HG03196 (cell line): ENCODE measurements around the gene POTEJ.
"Not testable (repeated sequence)": the region's sequence is repeated elsewhere in the genome, so short reads cannot be mapped to it uniquely, and the experiment has no call there.

Experiments
- ATAC-seq: cut with Tn5 transposase; IDR thresholded peaks from one replicate; pipeline ENCODE4 v1.9.1; 2021; ENCODE audit not compliant: unreplicated experiment

The POTEJ gene

DNA sequence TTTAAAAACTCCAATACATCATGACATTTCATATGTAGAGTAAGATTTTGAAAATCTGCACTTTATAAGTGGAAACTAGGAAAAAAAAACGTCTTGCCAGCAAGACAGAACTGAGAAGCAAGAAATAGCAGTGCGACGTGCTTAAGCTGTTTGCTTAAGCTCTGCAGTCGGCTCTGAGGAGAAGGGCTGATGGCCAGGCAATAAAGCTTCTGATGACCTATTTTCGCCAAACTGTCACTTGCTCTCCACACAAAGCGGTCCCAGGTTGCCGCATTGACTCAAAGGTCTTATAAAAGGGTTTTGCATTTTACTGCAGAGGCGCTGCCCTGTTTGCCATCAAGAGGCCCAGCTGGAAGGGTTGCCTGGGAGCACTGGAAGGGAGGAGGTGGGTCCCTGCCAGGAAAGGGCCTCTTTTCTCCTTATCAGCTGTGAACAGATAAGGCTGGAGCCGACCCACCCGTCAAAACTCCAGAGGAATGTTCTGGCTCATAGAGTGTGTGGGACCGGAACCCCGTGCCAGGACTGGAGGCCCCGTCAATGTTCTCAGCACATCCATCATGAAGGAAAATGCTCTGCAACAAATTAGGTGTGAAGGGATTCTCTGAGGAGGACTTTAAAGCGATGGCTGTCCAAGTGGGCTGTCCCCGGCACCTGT, 9.5 kb upstream of the POTEJ start:
- ATAC-seq, result not testable (repeated sequence)

DNA sequence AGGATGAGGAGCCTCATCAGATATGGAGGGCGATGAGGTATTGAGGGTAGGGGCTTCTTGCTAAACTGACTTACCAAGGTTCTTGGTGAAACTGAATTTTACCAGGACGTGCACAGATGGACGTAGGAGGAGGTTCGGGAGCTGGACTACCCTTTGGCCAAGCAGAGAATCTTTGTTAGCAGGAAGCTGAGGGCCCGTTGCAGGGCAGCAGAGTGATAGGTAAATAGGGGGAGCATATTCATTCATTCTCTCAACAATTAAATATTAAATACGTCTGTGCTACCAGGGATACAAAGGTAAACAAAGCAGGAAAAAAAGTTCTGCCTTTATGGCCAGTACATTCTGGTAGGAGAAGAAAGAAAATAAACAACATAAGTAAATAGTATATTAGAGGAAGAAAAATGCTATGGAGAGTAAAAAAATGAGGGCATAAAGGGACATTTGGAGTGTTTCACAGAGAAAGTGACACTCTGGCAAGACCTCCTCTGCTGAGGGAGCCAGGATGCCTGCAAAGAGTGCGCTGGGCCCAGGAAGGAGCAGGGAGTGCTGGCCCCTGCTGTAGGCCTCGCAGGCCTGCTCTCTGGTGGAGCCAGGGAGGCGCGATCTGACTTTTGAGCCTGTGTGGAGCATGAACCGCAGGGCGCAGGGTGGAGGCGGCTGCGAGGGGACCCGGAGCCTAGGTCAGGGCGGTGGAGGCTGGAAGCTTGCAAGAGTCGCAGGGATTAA, 2.8 kb upstream of the POTEJ start:
- ATAC-seq, result not testable (repeated sequence)

DNA sequence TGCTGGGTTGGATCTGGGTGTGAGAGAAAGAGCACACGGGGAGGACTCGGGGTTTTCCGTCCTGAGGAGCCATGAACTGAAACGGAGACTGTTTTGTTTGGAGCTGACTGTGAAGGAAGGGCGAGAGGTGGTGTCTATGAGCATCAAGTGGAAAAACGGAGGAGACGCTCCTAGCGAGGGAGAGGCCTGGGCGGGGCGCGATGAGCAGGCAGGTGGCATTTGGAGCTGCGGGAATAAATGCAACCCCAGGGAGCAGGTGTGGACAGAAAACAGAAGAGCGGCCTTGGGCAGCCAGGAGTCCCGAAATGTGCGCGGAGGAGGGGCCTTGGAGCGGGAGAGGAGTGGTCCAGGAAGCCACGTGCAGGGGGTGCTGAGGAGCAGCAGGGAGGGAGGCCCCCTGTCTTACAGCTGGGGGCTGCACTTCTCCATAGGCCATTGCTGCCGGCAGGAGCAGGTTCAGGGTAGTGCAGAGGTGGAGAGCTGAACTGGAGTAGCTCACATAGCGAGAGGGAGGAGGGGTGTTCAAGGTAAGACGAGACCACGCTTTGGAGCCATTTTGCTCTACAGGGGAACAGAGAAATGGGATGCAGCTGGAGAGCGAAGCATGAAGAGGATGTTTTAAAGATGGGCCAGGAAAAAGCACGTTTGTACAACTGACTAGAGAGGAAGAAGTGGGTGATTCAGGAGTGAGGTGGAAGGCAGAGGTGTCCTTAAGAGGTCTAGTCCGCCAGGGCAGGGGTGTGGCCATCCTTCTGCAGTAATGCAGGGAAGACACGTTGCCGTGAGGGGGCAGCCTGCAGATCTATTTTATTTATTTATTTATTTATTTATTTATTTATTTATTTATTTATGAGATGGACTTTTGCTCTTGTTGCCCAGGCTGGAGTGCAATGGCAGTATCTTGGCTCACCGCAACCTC, 2.0 kb upstream of the POTEJ start:
- not testable (repeated sequence) for ATAC-seq

DNA sequence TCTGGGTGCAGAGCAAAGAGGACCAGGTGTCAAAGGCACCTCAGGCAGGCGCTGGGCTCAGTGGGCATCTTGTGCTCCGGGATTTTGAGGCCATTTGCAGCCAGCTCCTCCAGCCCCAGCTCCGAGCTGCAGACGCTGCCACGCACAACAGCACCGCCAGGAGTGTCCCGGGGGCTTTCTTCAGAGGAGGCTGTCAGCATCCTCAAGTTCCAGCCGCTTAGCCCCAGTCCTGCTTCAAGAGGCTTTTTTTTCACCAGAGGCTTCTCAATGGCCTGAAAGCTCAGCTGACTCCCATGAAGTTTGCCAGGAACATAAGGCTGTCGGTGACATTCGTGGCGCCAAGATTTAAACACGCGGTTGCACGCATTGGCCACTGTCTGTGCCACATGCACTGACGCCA, 754 bp upstream of the POTEJ start:
- ATAC-seq, result not testable (repeated sequence)

DNA sequence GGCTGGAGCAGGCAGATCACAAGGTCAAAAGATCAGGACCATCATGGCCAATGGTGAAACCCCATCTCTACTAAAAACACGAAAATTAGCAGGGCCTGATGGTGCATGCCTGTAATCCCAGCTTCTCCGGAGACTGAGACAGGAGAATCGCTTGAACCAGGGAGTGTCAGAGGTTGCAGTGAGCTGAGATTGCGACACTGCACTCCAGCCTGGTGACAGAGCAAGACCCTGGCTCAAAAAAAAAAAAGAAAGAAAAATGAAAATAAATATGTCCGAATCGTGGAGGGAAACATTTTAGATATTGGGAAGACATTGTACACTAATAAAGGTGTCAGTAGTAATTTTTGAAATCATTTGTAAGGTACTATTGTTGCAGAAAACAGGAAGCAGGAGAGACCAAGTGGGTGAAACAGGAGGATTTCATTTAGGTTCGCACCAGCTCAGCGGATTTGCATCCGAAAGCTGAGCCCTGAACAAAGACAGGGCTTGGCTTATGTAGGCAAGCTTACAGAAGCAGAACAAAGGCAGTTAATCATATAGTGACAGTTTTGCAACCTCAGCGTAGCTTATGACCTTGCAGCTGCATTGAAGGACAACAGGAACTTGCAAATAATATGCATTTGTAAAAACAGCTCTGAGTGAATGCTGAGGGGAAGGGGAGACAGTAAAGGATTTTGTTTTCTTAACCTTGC, 17.7 kb downstream of the POTEJ start:
- not testable (repeated sequence) for ATAC-seq

DNA sequence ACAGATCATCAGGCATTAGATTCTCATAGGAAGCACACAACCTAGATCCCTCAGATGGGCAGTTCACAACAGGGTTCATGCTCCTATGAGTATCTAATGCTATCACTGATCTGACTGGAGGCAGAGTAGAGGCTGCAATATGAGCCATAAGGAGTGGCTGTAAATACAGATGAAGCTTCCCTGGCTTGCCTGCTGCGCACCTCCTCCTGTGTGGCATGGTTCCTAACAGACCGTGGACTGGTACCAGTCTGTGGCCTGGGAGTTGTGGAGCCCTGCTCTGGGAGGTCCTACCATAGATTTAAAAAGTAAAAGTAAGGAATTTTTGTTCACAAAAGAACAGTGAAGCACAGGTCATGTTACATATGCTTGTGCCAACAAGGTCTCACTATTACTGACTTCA, 27.7 kb downstream of the POTEJ start:
- not testable (repeated sequence) for ATAC-seq

DNA sequence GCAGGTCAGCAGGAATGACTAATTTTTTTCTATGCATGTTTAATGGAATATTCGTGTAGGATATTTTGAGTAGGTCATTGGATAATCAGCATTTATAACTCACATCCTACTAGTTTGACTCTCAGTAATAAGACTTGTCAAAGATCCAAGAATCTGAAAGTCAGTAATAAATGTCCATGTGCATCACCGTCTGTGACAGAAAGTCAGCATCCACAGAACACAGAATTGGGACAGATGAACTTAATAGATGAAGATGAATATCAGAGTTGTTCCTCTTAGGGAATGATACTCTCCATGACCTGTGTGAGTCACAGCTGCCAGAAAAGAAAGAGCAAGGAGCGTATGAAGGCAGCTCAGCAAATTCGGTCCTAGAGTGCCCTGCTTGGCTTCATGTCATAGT, 30.4 kb downstream of the POTEJ start:
- ATAC-seq, result not testable (repeated sequence)

DNA sequence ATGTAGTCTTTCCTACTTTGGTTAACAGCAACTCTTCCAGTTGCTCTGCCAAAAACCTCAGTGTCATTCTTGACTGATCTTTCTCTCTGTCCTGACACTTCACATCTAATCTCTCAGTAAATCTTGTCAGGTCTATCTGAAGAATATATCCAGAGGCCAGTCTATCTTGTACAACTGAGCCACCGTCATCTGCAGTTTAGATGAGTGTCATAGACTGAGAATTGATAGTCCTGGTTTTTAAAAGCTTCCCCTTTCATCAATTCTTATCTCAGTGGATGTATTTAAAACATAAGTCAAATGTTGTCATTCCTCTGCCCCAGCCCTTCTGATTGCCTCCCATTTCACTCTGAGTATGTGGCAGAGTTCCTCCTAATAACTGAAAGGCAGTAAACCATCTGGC, 38.0 kb downstream of the POTEJ start:
- ATAC-seq, result not testable (repeated sequence)

DNA sequence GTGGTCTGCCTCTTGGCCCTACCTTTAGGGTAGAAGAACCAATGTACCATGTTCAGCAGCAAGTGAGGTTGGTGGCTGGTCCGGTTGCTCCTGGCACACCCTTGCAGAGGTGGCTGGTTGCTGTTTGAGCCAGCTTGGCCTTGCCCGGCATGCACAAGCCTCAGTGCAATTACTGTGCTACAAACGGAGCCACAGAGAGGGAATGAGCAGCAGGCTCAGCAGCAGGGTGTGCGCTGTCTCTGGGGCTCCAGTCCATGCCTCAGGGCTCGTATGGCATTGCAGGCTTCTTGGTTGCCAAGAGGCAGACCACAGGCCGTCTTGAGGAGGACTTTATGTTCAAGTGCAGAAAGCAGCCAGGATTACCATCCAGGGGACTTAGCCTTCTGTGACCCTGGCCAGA, 53.3 kb downstream of the POTEJ start:
- not testable (repeated sequence) for ATAC-seq

DNA sequence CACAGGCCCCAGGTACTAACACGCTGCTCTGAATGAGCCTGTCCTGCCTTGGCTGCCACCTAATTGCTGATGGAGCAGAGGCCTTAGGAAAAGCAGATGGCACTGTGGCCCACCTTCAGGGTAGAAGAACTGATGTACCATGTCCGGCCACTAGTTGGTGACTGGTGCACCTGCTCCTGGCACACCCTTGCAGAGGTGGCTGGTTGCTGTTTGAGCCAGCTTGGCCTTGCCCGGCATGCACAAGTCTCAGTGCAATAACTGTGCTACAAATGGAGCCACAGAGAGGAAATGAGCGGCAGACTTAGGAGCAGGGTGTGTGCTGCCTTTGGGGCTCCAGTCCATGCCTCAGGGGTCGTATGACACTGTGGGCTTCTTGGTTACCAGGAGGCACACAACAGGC, 54.4 kb downstream of the POTEJ start:
- not testable (repeated sequence) for ATAC-seq

DNA sequence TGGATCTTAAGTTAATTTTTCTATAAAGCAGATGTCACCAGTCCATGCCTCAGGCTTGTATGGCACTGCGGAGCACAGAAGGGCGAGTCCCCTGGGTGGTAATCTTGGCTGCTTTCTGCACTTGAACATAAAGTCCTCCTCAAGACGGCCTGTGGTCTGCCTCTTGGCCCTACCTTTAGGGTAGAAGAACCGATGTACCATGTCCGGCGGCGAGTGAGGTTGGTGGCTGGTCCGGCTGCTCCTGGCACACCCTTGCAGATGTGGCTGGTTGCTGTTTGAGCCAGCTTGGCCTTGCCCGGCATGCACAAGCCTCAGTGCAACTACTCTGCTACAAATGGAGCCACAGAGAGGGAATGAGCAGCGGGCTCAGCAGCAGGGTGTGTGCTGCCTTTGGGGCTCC, 56.3 kb downstream of the POTEJ start:
- ATAC-seq, result not testable (repeated sequence)

DNA sequence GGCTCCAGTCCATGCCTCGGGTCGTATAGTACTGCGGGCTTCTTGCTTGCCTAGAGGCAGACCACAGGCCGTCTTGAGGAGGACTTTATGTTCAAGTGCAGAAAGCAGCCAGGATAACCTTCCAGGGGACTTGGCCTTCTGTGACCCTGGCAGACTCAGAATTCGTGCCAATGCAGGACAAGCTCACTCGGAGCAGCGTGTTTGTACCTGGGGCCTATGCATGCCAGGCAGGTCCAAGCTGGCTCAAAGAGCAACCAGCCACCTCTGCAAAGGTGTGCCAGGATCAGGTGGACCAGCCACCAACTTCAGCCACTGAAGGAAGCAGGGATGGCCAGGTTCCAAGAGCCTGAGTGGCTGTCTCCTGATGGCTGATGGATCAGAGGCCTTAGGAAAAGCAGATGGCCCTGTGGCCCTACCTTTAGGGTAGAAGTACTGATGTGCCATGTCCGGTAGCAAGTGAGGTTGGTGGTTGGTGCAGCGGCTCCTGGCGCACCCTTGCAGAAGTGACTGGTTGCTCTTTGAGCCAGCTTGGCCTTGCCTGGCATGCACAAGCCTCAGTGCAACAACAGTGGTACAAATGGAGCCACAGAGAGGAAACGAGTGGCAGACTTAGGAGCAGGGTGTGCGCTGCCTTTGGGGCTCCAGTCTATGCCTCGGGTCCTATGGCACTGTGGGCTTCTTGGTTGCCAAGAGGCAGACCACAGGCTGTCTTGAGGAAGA, 58.9 kb downstream of the POTEJ start:
- not testable (repeated sequence) for ATAC-seq

DNA sequence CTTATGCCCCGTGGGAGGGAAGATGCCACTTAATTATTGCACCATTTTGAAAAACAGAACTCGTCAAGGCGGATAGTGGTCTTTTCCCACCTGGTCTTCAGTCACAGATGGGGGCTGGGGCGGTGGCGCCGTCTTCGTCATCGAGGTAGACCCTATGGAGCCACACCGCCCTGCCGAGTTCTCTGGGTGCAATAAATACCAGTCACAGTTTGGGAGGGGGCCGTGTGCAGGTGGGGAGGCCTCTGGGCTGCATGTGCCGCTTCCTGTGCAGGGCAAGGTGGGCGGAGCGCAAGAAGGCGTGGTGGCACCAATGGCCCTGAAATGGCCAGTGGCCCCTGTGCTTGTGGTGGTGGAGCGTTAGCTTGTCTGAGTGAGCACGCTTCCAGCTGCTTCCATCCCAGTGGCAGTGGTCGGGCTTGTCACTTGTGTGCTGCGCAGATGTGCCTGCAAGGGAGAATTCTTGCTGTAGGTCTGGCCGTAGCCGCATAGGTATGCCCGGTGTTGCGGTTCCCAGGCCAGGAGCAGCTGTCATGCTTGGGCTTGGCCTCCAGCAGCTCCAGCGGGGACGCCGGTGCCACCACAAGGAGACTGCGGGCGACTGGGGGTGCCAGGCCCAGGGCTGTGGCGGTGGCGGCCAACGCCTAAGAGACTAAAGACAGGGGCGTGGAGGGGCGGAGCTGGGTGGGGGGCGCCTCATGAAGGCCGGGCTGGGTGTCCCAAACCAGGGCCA, 81.0 kb downstream of the POTEJ start:
- not testable (repeated sequence) for ATAC-seq

DNA sequence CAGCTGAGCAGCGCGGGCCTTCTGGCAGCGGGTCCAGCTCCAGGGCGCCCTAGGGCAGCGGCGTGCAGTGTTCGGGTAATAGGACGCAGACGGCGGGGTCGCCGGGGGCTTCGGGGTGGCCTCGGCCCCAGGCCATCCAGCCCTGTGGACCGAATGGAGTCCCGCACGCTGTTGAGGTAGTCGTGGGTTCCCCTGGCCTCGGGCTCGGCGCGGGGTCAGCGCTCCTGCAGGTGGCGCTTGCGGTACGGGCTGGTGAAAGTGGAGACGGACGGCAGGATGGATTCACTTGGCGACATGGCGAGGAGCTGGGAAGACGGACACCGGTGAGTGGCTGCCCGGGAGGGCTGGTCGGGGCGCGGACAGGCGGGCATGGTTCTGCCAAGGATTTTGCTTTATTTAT, 82.2 kb downstream of the POTEJ start:
- not testable (repeated sequence) for ATAC-seq

DNA sequence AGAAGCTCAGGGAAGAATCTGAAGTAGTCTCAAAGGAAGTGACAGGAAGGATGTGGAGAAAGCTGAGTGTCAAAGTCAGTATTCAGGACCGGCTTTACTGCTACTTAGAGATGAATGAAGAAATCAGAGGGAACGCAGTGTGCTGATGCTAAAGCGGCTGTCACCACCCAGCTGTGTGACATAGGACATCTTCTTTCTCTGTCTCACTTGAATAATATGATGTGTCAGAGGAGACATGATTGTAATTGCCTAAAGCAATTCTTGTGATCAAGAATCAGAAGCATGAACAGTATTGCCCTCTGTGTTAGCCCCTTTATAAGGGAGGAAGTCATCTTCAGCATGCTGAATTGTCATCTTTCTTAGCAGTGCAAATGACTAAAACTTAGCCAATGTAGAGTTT, 92.0 kb downstream of the POTEJ start:
- not testable (repeated sequence) for ATAC-seq
